HepG2 (cell line): ENCODE results near the gene ATP9B. TPM values are rescaled to one million over a fixed set of nuclear protein-coding genes. Genes with fewer than 3 reads are reported as not detected.
"Not testable (repeated sequence)": the region's sequence is repeated elsewhere in the genome, so short reads cannot be mapped to it uniquely, and the experiment has no call there.

Experiments used
- ATAC-seq: fragments of 200-7000 bp; cut with Tn5 transposase; 3 replicates; pipeline ENCODE4 v1.9.1; 2020; ENCODE audit warnings: mild to moderate bottlenecking, moderate library complexity
- BruUV-seq: library from RNA; stranded (reverse); fragments of 400-500 nt; replicated peaks from 2 replicates; lab custom pipeline; 2021; lab: Mats Ljungman, UMichigan
- CTCF ChIA-PET: fragments of 300-600 bp; formaldehyde crosslinking; extraction: SDS; loops from one replicate; lab custom pipeline; 2021; ENCODE audit warnings: low total read pairs, inconsistent platforms, low intra/inter-chr PET ratio; lab: Yijun Ruan, JAX
- POLR2A ChIA-PET: fragments of 350-600 bp; sonication (Branson Sonifier 250); formaldehyde crosslinking; loops from one replicate; lab custom pipeline; 2020; ENCODE audit warnings: antibody characterized with exemption, inconsistent platforms; lab: Yijun Ruan, JAX
- DNase-seq: peaks from one replicate; pipeline ENCODE4 v3.0.0-alpha.2; 2015; ENCODE audit warnings: low spot score
- FAIRE-seq: peaks from 3 replicates; lab custom pipeline; 2011; peaks lifted over from hg19 to GRCh38; lab: Jason Lieb, UNC
- H2AFZ ChIP-seq: one replicate; pipeline ENCODE4 v1.6.1; 2011; ENCODE audit warnings: low read length, inconsistent platforms
- H3K27ac ChIP-seq: fragments of 300-600 bp; 3 replicates; pipeline ENCODE4 v1.8.0; 2011; ENCODE audit warnings: mixed run types, mild to moderate bottlenecking, mixed read lengths, low read length, inconsistent platforms; ENCODE audit not compliant: insufficient read depth; ENCODE audit errors: extremely low read length
- H3K27me3 ChIP-seq, 2 experiments: fragments of 200-600 bp in 1 of 2; 2 replicates in 1 of 2; 3 replicates in 1 of 2; pipeline versions ENCODE4 v1.6.0 to v1.8.0; 2011; ENCODE audit warnings: low read length in 2 of 2, mild to moderate bottlenecking in 2 of 2, moderate library complexity in 2 of 2, inconsistent platforms in 1 of 2; ENCODE audit not compliant: insufficient read depth in 2 of 2, control insufficient read depth in 1 of 2
- H3K36me3 ChIP-seq, 2 experiments: fragments of 200-600 bp in 1 of 2; replicated peaks in 1 of 2; 2 replicates in 1 of 2; 3 replicates in 1 of 2; pipeline versions ENCODE4 v1.5.1 to v1.8.0; 2011; ENCODE audit warnings: low read length in 2 of 2, inconsistent platforms in 1 of 2; ENCODE audit not compliant: insufficient read depth in 2 of 2, control insufficient read depth in 1 of 2
- H3K4me1 ChIP-seq: 2 replicates; pipeline ENCODE4 v1.5.1; 2012; ENCODE audit warnings: low read length, inconsistent platforms; ENCODE audit not compliant: insufficient read depth
- H3K4me2 ChIP-seq: 2 replicates; pipeline ENCODE4 v1.6.0; 2011; ENCODE audit warnings: low read depth, low read length, inconsistent platforms
- H3K4me3 ChIP-seq, 3 experiments: fragments of 200-600 bp in 1 of 3; sonication (generic), shearing (Covaris generic) in 1 of 3; replicated peaks in 1 of 3; 2 replicates each; pipeline ENCODE4 v1.5.1; 2011 to 2016; ENCODE audit warnings: low read length in 3 of 3, inconsistent platforms in 2 of 3, low read depth in 2 of 3, mild to moderate bottlenecking in 2 of 3, control low read depth in 1 of 3, mixed read lengths in 1 of 3; ENCODE audit not compliant: insufficient read depth in 1 of 3
- H3K79me2 ChIP-seq: one replicate; pipeline ENCODE4 v1.6.1; 2011; ENCODE audit warnings: low read length, inconsistent platforms; ENCODE audit not compliant: insufficient read depth
- H3K9ac ChIP-seq: 2 replicates; pipeline ENCODE4 v1.6.0; 2011; ENCODE audit warnings: mild to moderate bottlenecking, low read depth, low read length, inconsistent platforms; ENCODE audit not compliant: insufficient read depth
- H3K9me3 ChIP-seq: 2 replicates; pipeline ENCODE4 v1.5.1; 2012; ENCODE audit warnings: mild to moderate bottlenecking, low read length
- H4K20me1 ChIP-seq: 2 replicates; pipeline ENCODE4 v1.6.0; 2011; ENCODE audit warnings: inconsistent platforms, mild to moderate bottlenecking, low read length, moderate library complexity; ENCODE audit not compliant: insufficient read depth
- FOXO4 ChIP-seq: sonication (generic); formaldehyde crosslinking; conservative IDR thresholded peaks from 2 replicates; pipeline ENCODE4 v1.8.1; 2023; ENCODE audit warnings: missing genetic modification reagents
- PRDM10 ChIP-seq: sonication (generic); formaldehyde crosslinking; IDR thresholded peaks from 2 replicates; pipeline ENCODE4 v1.4.0; 2020; ENCODE audit warnings: low read depth, missing genetic modification reagents
- RBM39 ChIP-seq: fragments of 200-400 bp; formaldehyde crosslinking; IDR thresholded peaks from one replicate; pipeline ENCODE4 v1.6.1; 2018; ENCODE audit warnings: antibody characterized with exemption, mild to moderate bottlenecking, low read depth, low read length; ENCODE audit not compliant: poor library complexity, severe bottlenecking
- SNAPC4 ChIP-seq: sonication (generic); formaldehyde crosslinking; IDR thresholded peaks from 2 replicates; pipeline ENCODE4 v1.4.0; 2020; ENCODE audit warnings: mild to moderate bottlenecking, missing genetic modification reagents
- ZBTB37 ChIP-seq: sonication (generic); formaldehyde crosslinking; IDR thresholded peaks from 2 replicates; pipeline ENCODE4 v1.4.0; 2020; ENCODE audit warnings: mild to moderate bottlenecking, missing genetic modification reagents
- ZNF225 ChIP-seq: sonication (generic); formaldehyde crosslinking; IDR thresholded peaks from 2 replicates; pipeline ENCODE4 v1.4.0; 2020; ENCODE audit warnings: mild to moderate bottlenecking, missing genetic modification reagents
- ZNF263 ChIP-seq: sonication (generic); formaldehyde crosslinking; IDR thresholded peaks from 2 replicates; pipeline ENCODE4 v1.4.0; 2020; ENCODE audit warnings: missing genetic modification reagents
- WGBS: methylation state at CpG from one replicate; pipeline ENCODE4 v1.1.6; 2017; ENCODE audit warnings: low lambda C conversion rate; 5-methylcytosine and 5-hydroxymethylcytosine counted together
- in situ Hi-C: cut with HindIII; loops from 2 replicates; pipeline ENCODE4 v1.10.0; 2017; ENCODE audit warnings: low pct_unique_long_range_greater_than_20kb; ENCODE audit not compliant: extremely low pct_ligation_motif_present
- intact Hi-C: fragments of 100-400 bp; cut with micrococcal nuclease; formaldehyde crosslinking; loops from one replicate; pipeline ENCODE4 v1.10.0; 2022; ENCODE audit not compliant: unreplicated experiment
- polyA plus RNA-seq, 8 experiments: library from polyadenylated mRNA; depleted of rRNA in 3 of 8; stranded (reverse) in 7 of 8; unstranded in 1 of 8; fragments of >200 nt; fragmentation: Illumina TruSeq in 4 of 8; extraction: Trizol in 4 of 8; gene quantifications; 2 replicates each; pipeline versions ENCODE4 v1.2.1 to v1.2.3, GENCODE V29; 2011 to 2016; ENCODE audit warnings: low read depth in 4 of 8, missing spikeins in 1 of 8, mixed read lengths in 1 of 8; ENCODE audit not compliant: insufficient read depth in 1 of 8
- total RNA-seq, 5 experiments: library from RNA; depleted of rRNA; stranded (reverse); fragments of >200 nt; fragmentation: Illumina TruSeq; extraction: Trizol; gene quantifications; 2 replicates each; pipeline ENCODE4 v1.2.3, GENCODE V29; 2016; ENCODE audit warnings: low read depth in 1 of 5

The ATP9B gene
- total and polyA plus RNA-seq, 2 of the 13 experiments (the other 11 are each of a cell fraction or from before 2014, with no cell fraction given): 10.8 to 11.3 TPM

GRCh38 chr18:79169958-79170555, 100.9 kb downstream of the ATP9B start (continued):
- TF ChIP-seq SNAPC4 (CRISPR knock-in tag) (no peak), ZNF225 (no peak), ZNF263 (CRISPR knock-in tag) (peak; percentile 34; the same call in 1 of the 2 replicates), PRDM10 (CRISPR knock-in tag) (no peak), FOXO4 (CRISPR knock-in tag) (no peak), RBM39 (no peak), ZBTB37 (CRISPR knock-in tag) (no peak)

GRCh38 chr18:79172331-79172730, 103.1 kb downstream of the ATP9B start:
- intact Hi-C loops: loop anchor here (10.0 kb wide), 1 partner anchor 98 kb away; no protein-coding TSS in a partner anchor

More at GRCh38 chr18:79172331-79172730, 103.1 kb downstream of the ATP9B start:
- FAIRE-seq, H3K9ac ChIP-seq, H2AFZ ChIP-seq, H3K4me3 ChIP-seq, H3K79me2 ChIP-seq, ATAC-seq, H3K27me3 ChIP-seq, H3K36me3 ChIP-seq, H3K4me1 ChIP-seq, H4K20me1 ChIP-seq, POLR2A ChIA-PET, in situ Hi-C loops, CTCF ChIA-PET, H3K4me2 ChIP-seq, H3K27ac ChIP-seq, BruUV-seq, DNase-seq, H3K9me3 ChIP-seq: not testable (repeated sequence)
- WGBS: 97% methylated on average over 23 of the region's 27 CpGs
